ENCODE results near the gene TSKS.

GRCh38 chr19:49749055-49749716 lies 13.9 kb downstream of the TSKS start:
- TF ChIP-seq, protein P1, sequence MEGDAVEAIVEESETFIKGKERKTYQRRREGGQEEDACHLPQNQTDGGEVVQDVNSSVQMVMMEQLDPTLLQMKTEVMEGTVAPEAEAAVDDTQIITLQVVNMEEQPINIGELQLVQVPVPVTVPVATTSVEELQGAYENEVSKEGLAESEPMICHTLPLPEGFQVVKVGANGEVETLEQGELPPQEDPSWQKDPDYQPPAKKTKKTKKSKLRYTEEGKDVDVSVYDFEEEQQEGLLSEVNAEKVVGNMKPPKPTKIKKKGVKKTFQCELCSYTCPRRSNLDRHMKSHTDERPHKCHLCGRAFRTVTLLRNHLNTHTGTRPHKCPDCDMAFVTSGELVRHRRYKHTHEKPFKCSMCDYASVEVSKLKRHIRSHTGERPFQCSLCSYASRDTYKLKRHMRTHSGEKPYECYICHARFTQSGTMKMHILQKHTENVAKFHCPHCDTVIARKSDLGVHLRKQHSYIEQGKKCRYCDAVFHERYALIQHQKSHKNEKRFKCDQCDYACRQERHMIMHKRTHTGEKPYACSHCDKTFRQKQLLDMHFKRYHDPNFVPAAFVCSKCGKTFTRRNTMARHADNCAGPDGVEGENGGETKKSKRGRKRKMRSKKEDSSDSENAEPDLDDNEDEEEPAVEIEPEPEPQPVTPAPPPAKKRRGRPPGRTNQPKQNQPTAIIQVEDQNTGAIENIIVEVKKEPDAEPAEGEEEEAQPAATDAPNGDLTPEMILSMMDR (IDR thresholded peaks at IDR 0.05), result no peak
- TF ChIP-seq NFYB (CRISPR knock-in tag; conservative IDR thresholded peaks at IDR 0.05; ENCODE audit: low read depth), result peak; percentile 97
- TF ChIP-seq JUN (CRISPR knock-in tag; IDR thresholded peaks at IDR 0.05), result no peak
- no peak for TF ChIP-seq ZNF416 (CRISPR knock-in tag; IDR thresholded peaks at IDR 0.05)
- TF ChIP-seq ATF1 (CRISPR knock-in tag; IDR thresholded peaks at IDR 0.05), result no peak
- TF ChIP-seq FOXP1 (CRISPR knock-in tag; IDR thresholded peaks at IDR 0.05; ENCODE audit: borderline replicate concordance), result no peak
- TF ChIP-seq ZNF121 (CRISPR knock-in tag; IDR thresholded peaks at IDR 0.05), result no peak
- no peak for TF ChIP-seq ZNF317 (CRISPR knock-in tag; IDR thresholded peaks at IDR 0.05; ENCODE audit: borderline replicate concordance, low read depth)
- TF ChIP-seq STAT6 (CRISPR knock-in tag; conservative IDR thresholded peaks at IDR 0.05; ENCODE audit: low read depth), result no peak
- no peak for TF ChIP-seq FOXJ3 (CRISPR knock-in tag; IDR thresholded peaks at IDR 0.05; ENCODE audit: borderline replicate concordance)

Data from WTC11 (cell line).